Anterior cingulate cortex (tissue), 58 donors: ENCODE measurements around the gene SERPINI1.

Experiments
- DNase-seq, 58 donors: peaks; one replicate each; lab custom pipeline; 2025; lab: John Stamatoyannopoulos, UW

The SERPINI1 gene

DNA sequence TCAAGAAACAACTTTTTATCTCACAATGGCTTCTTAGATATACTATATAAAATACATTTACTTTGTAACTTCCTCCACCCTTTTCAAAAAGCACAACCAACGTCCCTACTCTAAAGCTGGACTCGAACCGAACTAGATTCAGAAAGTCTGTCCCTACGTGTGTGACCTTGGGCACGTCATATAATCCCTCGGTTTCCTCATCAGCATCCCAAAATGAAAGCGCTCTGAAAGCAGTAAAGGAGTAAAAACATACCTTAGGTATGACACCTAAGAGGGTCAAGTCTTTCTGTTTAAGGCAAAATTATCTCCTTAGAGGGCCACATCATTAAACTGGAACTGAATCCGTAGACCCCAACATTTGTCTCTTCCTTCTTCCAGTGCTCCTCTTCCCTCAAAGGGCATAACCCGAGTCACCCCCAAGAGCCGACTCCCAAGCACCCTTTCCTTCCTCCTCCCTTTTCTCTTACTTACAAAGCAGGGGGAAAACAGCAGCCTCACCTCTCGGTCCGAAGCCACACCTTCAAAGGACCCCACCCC is 1.5 kb upstream of the SERPINI1 start:
- DNase-seq, result no peak

DNA sequence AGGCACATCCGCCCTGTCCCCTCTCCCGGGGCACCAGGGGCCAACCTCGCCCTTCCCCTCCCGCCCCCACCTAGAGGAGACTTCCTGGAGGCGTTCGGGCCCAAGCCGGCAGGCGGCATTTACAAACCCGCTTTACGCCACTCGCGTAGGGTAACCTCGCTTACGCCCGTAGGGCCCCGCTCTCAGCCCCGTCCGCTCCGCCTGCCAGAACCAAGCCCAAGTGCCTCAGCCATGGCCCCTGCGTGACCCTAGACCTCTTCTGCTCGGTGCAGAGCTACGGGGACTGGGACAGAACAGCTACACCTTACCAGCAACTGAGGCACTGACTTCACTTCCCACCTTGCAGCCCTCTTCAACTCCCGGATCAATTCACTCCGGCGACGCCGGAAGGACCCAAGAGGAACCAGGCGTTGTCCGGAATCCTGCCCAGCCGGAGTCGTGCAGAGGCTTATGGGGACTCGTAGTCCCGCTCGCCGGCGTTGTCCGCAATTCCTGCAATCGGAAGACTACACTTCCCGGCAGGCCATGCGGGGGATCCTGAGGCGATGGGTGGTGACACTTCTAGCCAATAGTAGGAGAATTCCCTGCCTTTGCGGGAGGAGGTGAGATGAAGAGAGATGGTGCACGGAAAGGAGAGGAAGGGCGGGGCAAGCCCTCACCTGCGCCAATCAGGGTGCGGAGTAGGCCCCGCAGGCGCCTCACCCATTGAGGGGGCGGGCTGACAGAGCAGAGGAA is 856 bp upstream of the SERPINI1 start, which contains the start of gene PDCD10:
Gene PDCD10, minus strand, starts transcription at position 395 of the 735 bp plus-strand sequence. CDS start 14,735 bp downstream, outside the sequence.
- DNase-seq, result peak; percentile 85 to 100 (median 98)

DNA sequence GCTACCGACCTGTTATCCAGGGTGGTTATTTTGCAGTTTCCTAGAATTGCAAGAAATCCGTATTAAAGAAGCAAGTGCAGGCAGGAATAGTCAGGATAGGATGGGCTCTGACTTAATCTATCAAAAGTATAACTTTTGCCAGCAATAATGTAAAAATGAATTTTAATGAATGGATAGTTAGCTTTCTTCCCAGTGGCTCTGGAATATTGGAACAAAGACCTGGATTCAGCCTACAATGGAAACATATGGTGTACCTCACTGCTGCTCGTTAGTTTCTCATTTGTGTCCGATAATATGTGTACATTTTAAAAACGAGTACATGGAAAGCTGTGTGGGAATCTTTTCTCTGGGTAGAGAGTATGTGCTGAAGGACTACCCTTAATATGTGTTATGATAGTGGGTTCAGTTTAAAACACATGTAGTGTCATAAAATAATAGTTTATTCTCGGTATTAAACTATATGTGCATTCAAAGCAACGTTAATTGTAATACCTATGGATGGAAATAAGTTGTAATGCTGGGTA is 805 bp downstream of the SERPINI1 start:
- peak in 1 of 58 donors; percentile 19 for DNase-seq

DNA sequence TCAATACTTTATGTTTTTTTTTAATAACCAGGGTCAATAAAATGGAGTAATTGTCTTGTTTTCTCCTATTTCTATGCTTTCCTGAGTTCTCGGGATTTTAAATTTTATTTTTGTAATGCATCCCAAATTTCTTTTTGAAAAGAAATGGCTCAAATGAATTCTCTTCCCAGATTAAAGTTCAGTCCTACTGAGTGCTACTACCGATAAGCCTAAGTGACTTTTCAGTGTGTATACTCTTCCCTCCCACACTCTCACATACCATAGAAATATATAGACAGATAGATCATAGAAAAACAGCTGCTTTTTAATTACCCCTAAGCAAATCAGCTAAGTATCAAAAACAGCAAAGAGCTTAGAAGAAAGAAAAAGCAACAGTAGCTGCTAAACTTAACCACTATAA is 1.5 kb downstream of the SERPINI1 start:
- no peak for DNase-seq

DNA sequence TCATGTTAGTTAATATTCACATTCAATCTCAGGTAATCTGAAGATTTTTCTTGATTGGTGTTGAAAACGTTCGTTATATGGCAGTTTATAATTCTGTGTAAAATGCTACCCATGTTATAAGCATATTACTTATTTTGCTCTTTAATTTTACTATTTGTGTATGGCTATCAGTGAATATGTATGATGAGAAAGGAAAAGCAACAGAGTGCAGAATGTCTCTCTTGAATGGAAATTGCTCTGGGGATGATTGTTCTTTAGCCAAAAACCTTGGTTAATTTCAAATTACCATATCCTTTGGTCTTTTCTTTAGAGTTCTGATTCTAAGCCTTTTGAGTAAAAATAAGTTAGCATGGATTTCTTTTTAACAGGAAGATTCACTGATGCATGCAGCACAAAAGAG is 2.5 kb downstream of the SERPINI1 start:
- DNase-seq, result no peak

DNA sequence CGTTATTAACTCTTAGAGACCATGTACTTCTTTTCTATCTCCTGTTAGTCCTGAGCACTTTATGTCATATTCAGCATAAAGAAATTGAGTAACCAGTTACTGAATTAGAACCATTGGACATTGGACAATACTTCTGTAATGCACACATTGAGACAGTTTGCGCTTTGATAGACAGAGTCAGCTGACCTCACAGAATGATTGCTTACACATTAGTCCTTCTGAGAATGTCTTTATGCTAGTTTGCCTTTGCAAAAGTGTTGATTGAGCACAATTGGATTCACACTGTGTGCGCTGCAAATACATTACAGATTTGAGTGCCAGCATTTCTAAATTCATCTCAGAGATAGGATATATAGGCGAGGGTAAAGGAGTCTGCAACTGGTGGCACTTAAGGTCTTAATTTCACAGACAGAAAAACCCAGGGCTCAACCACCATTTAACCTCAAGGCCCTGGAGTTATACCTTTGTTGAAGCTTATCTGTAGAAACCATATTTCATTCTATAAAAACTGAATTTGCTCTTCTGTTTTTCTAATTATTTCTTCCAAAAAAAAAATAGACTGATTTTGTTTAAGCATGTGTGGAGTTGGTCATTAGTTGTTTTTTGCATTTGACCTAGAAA is 3.8 kb downstream of the SERPINI1 start:
- DNase-seq, result peak in 11 of 58 donors; percentile 3 to 51 (median 9)

DNA sequence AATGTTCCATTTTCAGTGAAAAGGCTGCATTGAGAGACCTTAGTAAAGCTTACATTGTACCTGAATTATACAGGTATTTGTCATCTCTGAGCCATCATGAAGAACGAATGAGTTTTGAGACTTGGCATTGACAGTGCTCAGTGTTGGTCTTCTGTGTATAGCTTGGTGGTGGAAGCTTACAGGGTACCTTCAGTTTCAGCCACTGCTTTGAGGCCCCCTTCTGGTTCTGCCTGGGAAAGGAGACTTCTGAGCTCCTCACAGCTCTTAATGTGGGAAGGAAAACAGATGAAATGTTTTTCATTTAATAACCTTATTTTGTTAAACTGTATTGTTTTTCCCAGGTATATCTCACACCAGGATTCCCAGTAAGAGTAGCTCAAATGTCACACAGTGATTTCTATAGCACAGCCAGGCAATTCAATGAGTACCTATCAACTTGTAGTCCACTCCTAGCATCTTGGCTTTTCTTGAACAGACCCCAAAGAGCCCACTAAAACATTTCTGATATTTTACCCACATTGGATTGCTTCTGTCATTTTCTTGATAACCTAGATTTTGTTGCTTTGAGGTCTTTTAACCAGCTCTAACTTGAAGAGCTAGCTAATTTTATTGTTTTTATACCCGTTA is 5.6 kb downstream of the SERPINI1 start:
- peak in 37 of 58 donors; percentile 1 to 55 (median 24) for DNase-seq

DNA sequence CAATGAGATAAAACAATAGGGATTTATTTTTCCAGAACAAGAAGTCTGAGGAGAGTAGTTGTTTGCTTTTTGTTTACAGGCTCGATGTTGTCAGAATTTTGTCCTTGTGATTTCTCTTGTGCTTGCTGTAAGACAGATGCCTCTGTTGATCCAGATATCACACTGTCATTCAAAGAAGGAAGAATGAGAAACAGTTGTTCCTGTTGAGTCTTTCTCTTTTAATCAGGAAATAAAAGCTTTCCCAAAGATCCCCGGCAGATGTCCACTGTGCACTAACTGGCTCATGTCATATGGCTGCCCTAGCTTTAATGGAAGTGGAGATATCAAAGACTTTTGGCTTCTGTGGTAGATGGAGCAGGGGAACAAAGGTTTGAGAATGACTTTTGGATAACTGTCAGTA is 6.8 kb downstream of the SERPINI1 start:
- peak in 3 of 58 donors; percentile 2 to 29 (median 17) for DNase-seq

DNA sequence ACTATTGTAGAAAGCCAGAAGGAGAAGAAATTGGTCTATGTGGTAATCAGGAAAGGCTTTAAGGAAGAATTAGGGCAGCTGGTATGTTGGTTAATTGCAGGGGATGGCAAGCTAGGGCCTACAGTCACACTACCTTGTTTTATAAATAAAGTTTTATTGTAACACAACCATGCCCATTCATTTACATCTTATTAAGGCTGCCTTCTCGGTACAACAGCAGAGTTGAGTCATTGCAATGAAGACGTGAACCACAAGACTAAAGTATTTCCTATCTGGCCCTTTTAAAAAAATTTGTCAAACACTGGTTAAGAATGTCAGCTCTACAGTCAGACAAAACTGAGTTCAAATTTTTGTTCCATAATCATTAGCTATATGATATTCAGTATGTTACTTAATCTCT is 8.3 kb downstream of the SERPINI1 start:
- no peak for DNase-seq

DNA sequence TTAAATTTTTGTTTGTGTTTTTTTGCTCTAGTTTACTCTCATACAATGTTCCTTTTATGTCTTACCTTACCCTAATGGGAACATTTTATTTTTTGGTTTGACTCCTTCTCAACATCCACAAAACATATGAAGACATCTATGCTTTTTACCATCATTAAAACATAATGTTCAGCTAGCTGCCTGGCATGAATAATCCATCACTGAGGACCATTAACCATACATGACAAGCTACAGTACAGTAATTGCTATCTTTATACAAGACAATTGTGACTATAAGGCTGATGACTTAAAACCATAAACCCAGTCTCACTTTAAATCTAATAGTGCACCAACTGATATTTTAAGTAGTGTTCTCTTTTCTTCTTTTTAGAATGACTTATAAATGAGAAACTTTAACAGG is 13.7 kb downstream of the SERPINI1 start:
- DNase-seq, result no peak

DNA sequence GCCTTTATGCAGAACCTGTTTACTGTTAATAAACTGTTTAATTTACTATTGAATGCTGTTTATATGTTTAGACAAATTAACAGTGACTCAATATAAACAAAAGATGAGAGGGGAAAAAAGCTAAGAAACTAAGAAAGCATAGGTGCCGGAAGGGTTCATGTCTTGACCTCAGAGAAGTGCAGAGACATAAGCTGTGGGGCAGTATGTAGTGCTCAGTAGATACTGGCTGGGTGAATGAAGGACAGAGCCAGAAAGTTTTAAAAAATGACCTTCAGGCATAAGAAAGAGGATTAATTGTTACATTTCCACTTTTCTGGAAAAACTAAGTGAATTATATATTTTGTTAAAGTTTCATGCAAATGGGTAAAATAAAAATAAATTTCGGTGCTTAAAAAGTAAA is 14.2 kb downstream of the SERPINI1 start:
- no peak for DNase-seq

DNA sequence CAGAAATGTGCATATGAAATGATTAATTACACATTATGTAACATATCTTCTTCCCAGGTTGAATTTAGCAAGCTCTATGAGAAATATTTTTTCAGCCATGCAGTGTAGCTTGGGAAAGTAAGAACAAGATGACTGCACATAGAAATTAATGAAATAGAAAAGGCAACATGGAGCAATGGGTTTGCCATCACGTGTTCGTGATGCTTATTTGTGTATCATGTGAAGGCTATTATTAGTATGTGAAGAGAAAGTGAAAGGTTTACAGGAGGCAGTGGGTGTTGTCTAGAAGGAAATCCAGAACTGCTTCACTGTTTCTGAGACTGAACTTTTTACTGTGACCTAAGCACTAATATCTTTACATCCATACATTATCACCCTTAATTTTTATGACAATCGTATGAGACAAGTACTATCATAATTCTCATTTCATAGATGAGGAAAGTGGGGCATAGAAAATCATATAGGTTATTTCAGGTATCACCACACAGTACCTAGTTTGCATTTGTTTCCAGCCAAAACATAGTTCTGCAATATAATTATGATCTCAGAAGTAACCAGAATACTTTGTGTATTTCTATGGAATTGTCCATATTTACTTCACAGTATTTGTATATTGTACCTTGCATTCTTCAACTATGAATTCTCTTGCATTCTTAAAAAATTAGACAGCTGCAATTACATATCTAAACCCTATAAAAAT is 14.9 kb downstream of the SERPINI1 start:
- no peak for DNase-seq

DNA sequence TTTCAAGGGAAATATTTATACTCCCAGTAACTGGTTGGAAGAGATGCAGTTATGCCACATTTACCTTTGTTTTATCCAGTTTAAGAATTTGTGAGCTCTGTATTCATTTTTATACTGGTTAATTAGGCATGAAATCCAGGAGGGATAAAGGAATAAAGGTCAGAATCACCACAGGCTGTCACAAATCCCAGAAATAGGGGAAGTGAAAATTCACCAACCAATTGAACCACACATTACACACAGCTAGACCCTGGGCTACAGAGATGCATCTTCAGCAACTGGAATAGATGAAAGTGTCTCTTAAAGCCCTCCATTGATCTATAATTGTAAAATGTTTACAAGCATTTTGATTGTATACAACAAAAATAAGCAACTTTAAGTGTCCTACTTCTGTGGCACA is 18.5 kb downstream of the SERPINI1 start:
- no peak for DNase-seq

DNA sequence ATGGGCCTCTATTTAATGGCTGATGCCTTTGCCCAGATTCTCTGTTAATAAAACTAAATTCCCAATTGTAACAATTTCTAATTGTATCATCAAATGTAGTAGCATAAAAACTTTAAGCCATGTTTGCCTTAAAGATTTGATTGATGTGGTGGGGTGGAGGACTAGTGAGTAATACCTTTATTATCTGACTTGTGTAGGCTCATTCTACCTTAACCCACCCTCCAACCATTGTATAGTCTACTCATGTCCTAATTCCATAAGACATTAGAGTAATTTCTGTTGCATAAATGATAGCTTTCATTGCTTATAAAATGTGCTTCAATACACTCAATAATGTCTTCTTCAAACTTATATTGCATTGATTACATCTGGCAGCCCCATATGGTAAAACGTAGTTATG is 25.8 kb downstream of the SERPINI1 start:
- DNase-seq, result no peak

DNA sequence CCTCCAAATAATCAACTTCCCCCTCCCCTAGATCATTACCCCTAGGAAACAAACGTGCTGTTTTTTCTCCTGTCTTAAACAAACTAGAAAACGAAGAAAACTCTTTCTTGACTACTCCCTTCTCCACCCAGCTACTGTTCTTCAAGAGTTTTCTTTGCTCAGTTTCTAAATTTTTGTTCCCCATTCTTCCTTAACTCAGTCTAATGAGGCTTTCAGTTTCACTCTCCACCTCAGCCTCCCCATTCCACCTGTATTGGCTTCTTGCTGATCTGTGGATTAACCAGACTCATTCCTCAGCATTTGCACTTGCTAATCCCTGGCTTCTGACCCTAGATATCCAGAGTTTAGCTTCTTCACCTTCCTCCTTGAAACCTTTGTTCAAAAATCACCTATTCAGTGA is 26.8 kb downstream of the SERPINI1 start:
- no peak for DNase-seq

DNA sequence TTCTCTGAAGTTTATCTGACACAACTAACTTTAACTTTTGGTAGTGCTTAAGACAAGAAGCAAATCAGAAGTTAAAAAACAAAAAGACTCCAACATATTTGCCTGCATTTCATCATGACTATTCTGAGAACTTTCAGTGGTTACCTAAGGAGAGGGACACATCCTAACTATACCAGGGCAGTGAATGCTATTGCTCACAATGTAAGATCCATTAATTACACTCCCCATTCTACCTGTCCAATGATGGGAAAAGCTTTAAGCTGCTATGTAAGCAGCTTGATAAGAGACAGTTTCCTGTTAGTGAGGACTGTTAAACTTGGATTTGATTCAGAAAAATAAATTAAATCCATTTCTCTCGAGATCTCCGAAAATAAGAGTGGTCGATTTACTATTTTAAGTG is 37.5 kb downstream of the SERPINI1 start:
- no peak for DNase-seq

DNA sequence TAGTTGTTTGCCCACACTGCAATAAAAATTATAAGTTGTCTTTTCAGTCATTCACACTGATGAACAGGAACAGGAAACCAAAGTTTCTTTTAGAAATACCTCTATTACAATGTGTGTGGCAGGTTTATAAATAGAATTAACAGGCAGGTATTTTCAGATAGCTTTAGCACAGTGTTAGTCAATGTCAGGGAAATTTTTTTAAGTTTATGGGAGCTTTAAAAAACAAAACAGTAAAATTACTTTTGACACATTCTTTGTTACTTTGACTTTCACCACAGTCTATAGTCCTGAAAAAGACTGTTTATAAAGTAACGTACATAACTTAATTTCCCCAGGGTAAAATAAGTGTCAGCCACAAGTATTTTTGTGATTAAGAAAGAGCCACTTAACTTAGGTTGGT is 38.1 kb downstream of the SERPINI1 start:
- no peak for DNase-seq

DNA sequence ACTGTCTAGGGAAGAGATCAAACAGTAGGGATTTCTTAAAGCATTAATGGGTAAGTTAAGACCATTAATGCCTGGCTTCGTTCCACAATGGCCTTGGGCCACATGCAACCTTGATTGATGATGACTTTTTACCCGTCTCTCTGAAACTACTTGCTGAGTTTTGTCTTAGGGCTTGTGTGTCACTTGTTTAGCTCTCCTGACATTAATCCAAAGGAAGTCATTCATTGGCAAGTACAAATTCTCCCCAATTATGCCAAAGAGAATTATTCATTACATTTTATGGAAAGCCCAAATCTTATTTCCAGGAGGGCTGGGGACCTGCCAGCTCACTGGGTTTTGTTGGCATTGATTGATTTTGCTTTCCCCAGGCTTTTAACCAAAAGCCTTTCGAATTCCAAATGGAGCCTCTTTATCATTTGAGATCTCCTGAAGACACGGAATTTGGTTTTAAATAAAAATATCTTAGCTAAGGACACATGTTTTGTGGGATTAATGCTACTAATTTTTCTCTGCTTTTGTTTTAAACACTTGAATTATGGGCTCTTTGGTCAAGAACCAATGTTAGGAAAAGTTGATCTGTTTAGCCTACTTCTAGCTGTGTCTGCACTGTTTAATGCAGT is 40.7 kb downstream of the SERPINI1 start:
- DNase-seq, result no peak

DNA sequence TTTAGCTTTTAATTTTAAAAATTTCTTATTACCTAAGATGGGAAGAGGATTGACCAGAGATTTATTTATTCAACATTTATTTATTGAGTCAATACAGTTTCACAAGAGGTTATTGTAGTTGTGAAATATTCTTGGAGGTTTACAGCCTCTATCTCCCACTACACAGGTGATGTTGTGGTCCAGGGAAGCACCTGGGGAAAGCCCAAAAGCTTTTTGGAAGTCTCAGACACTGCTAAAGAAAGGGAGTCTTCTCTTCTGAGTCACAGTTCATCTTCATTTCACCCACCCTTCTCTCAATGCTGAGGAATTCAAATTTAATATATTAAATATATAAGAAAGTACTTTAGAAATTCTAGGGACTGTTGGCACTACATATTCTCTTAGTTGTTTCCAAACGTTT is 41.8 kb downstream of the SERPINI1 start:
- no peak for DNase-seq
